Measurements from ENCODE around the gene BSCL2.

Gene BSCL2

DNA sequence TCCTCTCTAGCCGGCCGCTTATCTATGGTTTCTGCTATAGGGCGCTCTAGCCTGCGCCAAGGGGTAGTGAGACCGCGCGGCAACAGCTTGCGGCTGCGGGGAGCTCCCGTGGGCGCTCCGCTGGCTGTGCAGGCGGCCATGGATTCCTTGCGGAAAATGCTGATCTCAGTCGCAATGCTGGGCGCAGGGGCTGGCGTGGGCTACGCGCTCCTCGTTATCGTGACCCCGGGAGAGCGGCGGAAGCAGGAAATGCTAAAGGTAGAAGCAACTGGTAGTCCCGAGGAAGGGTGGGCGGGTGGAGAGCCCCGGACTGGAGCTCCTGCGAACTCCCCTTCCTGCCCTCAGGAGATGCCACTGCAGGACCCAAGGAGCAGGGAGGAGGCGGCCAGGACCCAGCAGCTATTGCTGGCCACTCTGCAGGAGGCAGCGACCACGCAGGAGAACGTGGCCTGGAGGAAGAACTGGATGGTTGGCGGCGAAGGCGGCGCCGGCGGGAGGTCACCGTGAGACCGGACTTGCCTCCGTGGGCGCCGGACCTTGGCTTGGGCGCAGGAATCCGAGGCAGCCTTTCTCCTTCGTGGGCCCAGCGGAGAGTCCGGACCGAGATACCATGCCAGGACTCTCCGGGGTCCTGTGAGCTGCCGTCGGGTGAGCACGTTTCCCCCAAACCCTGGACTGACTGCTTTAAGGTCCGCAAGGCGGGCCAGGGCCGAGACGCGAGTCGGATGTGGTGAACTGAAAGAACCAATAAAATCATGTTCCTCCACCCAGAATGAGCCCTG is 35.4 kb downstream of the BSCL2 start, which contains the start of the genes LBHD1 and UQCC3:
TSS of gene LBHD1 (minus strand) at position 660 of the 782 bp plus-strand sequence. CDS start 2,236 bp downstream, outside the sequence.
TSS of gene UQCC3 (plus strand) at position 66 of the 782 bp plus-strand sequence. CDS start at position 139, 73 bp downstream.
- Histone ChIP-seq H3K79me2 (ENCODE audit: insufficient read depth, low read length) (peaks cover 73% of the 10 kb centered on the region), H3F3A (ENCODE audit: low read depth) (no peaks in the 10 kb centered on the region; the same call in 1 of the 2 replicates), H3K36me3 (ENCODE audit: insufficient read depth, low read length) (no peaks in the 10 kb centered on the region; the same call in 1 of the 2 replicates), H3K9me3 (ENCODE audit: insufficient read depth, low read depth, low read length) (no peaks in the 10 kb centered on the region), H2AFZ (ENCODE audit: low read length) (peak within 1 kb of the TSS; percentile 91), H3K4me3 (ENCODE audit: low read length, poor library complexity, severe bottlenecking) (peak within 1 kb of the TSS; percentile 80), H3K9me2 (replicated peaks; ENCODE audit: low read depth, low read length) (no peaks in the 10 kb centered on the region), H3K4me2 (ENCODE audit: low read depth, low read length, poor library complexity, severe bottlenecking) (peak within 1 kb of the TSS; percentile 87), H3K27me3 (ENCODE audit: insufficient read depth, low read length, poor library complexity, severe bottlenecking) (no peaks in the 10 kb centered on the region), H4K20me1 (ENCODE audit: insufficient read depth, low read length, poor library complexity, severe bottlenecking) (peaks cover 23% of the 10 kb centered on the region), H3K4me1 (ENCODE audit: insufficient read depth, low read length, poor library complexity, severe bottlenecking) (peaks cover 38% of the 10 kb centered on the region), H3K9ac (ENCODE audit: low read depth, low read length, poor library complexity, severe bottlenecking) (peak within 1 kb of the TSS; percentile 91)
- no peak for TF ChIP-seq EZH2phosphoT487 (IDR thresholded peaks at IDR 0.05; ENCODE audit: borderline replicate concordance)
- no peak for TF ChIP-seq CTCF (conservative IDR thresholded peaks at IDR 0.05; ENCODE audit: low read length)

- Histone ChIP-seq H3K27me3 (ENCODE audit: insufficient read depth, low read length, poor library complexity, severe bottlenecking) (no peaks in the 10 kb centered on the region), H3K36me3 (ENCODE audit: insufficient read depth, low read length) (no peaks in the 10 kb centered on the region; the same call in 1 of the 2 replicates), H3K4me2 (ENCODE audit: low read depth, low read length, poor library complexity, severe bottlenecking) (peak overlapping the region; percentile 87), H3K9ac (ENCODE audit: low read depth, low read length, poor library complexity, severe bottlenecking) (peak overlapping the region; percentile 91), H3K9me2 (replicated peaks; ENCODE audit: low read depth, low read length) (no peaks in the 10 kb centered on the region), H2AFZ (ENCODE audit: low read length) (peak overlapping the region; percentile 91), H3F3A (ENCODE audit: low read depth) (no peaks in the 10 kb centered on the region; the same call in 1 of the 2 replicates), H3K4me3 (ENCODE audit: low read length, poor library complexity, severe bottlenecking) (peak overlapping the region; percentile 80), H3K9me3 (ENCODE audit: insufficient read depth, low read depth, low read length) (no peaks in the 10 kb centered on the region), H3K4me1 (ENCODE audit: insufficient read depth, low read length, poor library complexity, severe bottlenecking) (peaks cover 42% of the 10 kb centered on the region), H4K20me1 (ENCODE audit: insufficient read depth, low read length, poor library complexity, severe bottlenecking) (peaks cover 23% of the 10 kb centered on the region), H3K79me2 (ENCODE audit: insufficient read depth, low read length) (peaks cover 73% of the 10 kb centered on the region)
- no peak for TF ChIP-seq CTCF (conservative IDR thresholded peaks at IDR 0.05; ENCODE audit: low read length)
- TF ChIP-seq EZH2phosphoT487 (IDR thresholded peaks at IDR 0.05; ENCODE audit: borderline replicate concordance): no peak
Observed at GRCh38 chr11:62671236-62671607, 36.0 kb downstream of the BSCL2 start.

- H4K20me1 ChIP-seq (ENCODE audit: insufficient read depth, low read length, poor library complexity, severe bottlenecking): peaks cover 27% of the 10 kb centered on the region
- H2AFZ ChIP-seq (ENCODE audit: low read length): no peak overlapping the region
- peaks cover 52% of the 10 kb centered on the region for H3K4me1 ChIP-seq (ENCODE audit: insufficient read depth, low read length, poor library complexity, severe bottlenecking)
- no peaks in the 10 kb centered on the region for H3K9me2 ChIP-seq (replicated peaks; ENCODE audit: low read depth, low read length)
- peak overlapping the region; percentile 91 for H3K9ac ChIP-seq (ENCODE audit: low read depth, low read length, poor library complexity, severe bottlenecking)
- peaks cover 3% of the 10 kb centered on the region; the same call in 1 of the 2 replicates for H3F3A ChIP-seq (ENCODE audit: low read depth)
- no peaks in the 10 kb centered on the region; the same call in 1 of the 2 replicates for H3K36me3 ChIP-seq (ENCODE audit: insufficient read depth, low read length)
- H3K4me2 ChIP-seq (ENCODE audit: low read depth, low read length, poor library complexity, severe bottlenecking): peak overlapping the region; percentile 87
- peaks cover 77% of the 10 kb centered on the region for H3K79me2 ChIP-seq (ENCODE audit: insufficient read depth, low read length)
- no peaks in the 10 kb centered on the region for H3K27me3 ChIP-seq (ENCODE audit: insufficient read depth, low read length, poor library complexity, severe bottlenecking)
- no peaks in the 10 kb centered on the region for H3K9me3 ChIP-seq (ENCODE audit: insufficient read depth, low read depth, low read length)
- no peak overlapping the region for H3K4me3 ChIP-seq (ENCODE audit: low read length, poor library complexity, severe bottlenecking)
- TF ChIP-seq EZH2phosphoT487 (IDR thresholded peaks at IDR 0.05; ENCODE audit: borderline replicate concordance) (no peak), CTCF (conservative IDR thresholded peaks at IDR 0.05; ENCODE audit: low read length) (no peak)
Observed at GRCh38 chr11:62669420-62670161, 37.6 kb downstream of the BSCL2 start.
